Panc1 (cell line): Measurements from ENCODE around the gene DNAAF3. TPM values are rescaled to one million over a fixed set of nuclear protein-coding genes. Genes with fewer than 3 reads are reported as not detected.

Experiments
- ATAC-seq: fragments of 200-7000 bp; cut with Tn5 transposase; 2 replicates; pipeline ENCODE4 v1.9.1; 2020; ENCODE audit warnings: mild to moderate bottlenecking, moderate library complexity
- BruUV-seq: library from RNA; stranded (reverse); fragments of 400-500 nt; replicated peaks from 2 replicates; lab custom pipeline; 2021; lab: Mats Ljungman, UMichigan
- CTCF ChIA-PET: fragments of 300-600 bp; sonication (Branson Sonifier 250); formaldehyde crosslinking; loops from one replicate; lab custom pipeline; 2022; ENCODE audit warnings: antibody characterized with exemption; lab: Charles Lee
- POLR2A ChIA-PET: fragments of 300-600 bp; sonication (Branson Sonifier 250); formaldehyde crosslinking; loops from one replicate; lab custom pipeline; 2022; ENCODE audit warnings: antibody characterized with exemption; lab: Charles Lee
- DNase-seq: peaks from one replicate; pipeline ENCODE4 v3.0.0-alpha.2; 2010; ENCODE audit warnings: low read depth, low spot score
- H3K27ac ChIP-seq: 2 replicates; pipeline ENCODE4 v1.5.1; 2011; ENCODE audit warnings: mild to moderate bottlenecking, low read length, inconsistent platforms
- H3K27me3 ChIP-seq: fragments of 200-500 bp; sonication (Bioruptor generic); 2 replicates; pipeline ENCODE4 v1.6.0; 2014; ENCODE audit warnings: low read length, inconsistent platforms; ENCODE audit not compliant: control insufficient read depth, insufficient read depth
- H3K36me3 ChIP-seq: fragments of 200-500 bp; sonication (Bioruptor generic); 2 replicates; pipeline ENCODE4 v1.5.1; 2014; ENCODE audit warnings: inconsistent platforms, mild to moderate bottlenecking, low read length, moderate library complexity; ENCODE audit not compliant: control insufficient read depth, insufficient read depth
- H3K4me1 ChIP-seq: 2 replicates; pipeline ENCODE4 v1.5.1; 2011; ENCODE audit warnings: inconsistent platforms, mild to moderate bottlenecking, low read length, moderate library complexity; ENCODE audit not compliant: control insufficient read depth, insufficient read depth
- H3K4me3 ChIP-seq, 2 experiments: 2 replicates each; pipeline ENCODE4 v1.5.1; 2011 to 2012; ENCODE audit warnings: low read depth in 2 of 2, low read length in 2 of 2, mild to moderate bottlenecking in 2 of 2, inconsistent platforms in 1 of 2, moderate library complexity in 1 of 2
- H3K9me3 ChIP-seq: fragments of 200-500 bp; sonication (Bioruptor generic); 2 replicates; pipeline ENCODE4 v1.5.1; 2014; ENCODE audit warnings: low read depth, mild to moderate bottlenecking, inconsistent platforms, low read length, moderate library complexity; ENCODE audit not compliant: control insufficient read depth, insufficient read depth
- POLR2AphosphoS5 ChIP-seq: IDR thresholded peaks from 2 replicates; pipeline ENCODE4 v1.6.1; 2012; ENCODE audit warnings: mild to moderate bottlenecking, low read depth, low read length, moderate library complexity
- SIN3A ChIP-seq: IDR thresholded peaks from 2 replicates; pipeline ENCODE4 v1.6.1; 2012; ENCODE audit warnings: low read depth, mild to moderate bottlenecking, low read length, moderate library complexity, borderline replicate concordance; ENCODE audit not compliant: insufficient read depth
- TCF7L2 ChIP-seq: IDR thresholded peaks from 2 replicates; pipeline ENCODE4 v1.6.1; 2011; ENCODE audit warnings: mild to moderate bottlenecking, low read depth, low read length, inconsistent platforms
- in situ Hi-C: cut with HindIII; loops from 2 replicates; pipeline ENCODE4 v1.10.0; 2016; ENCODE audit warnings: low sequenced_read_pairs, low pct_unique_long_range_greater_than_20kb
- intact Hi-C: fragments of 100-400 bp; cut with micrococcal nuclease; formaldehyde crosslinking; loops from one replicate; pipeline ENCODE4 v1.10.0; 2022; ENCODE audit not compliant: unreplicated experiment
- total RNA-seq: library from RNA; stranded (reverse); gene quantifications from one replicate; pipeline ENCODE4 v1.2.1, GENCODE V29; 2021; ENCODE audit not compliant: unreplicated experiment
- TF ChIP-seq, protein P1 (sequence below), 2 experiments: IDR thresholded peaks; 2 replicates each; pipeline ENCODE4 v1.6.1; 2011 to 2012; ENCODE audit warnings: low read depth in 2 of 2, control low read depth in 1 of 2, low read length in 1 of 2, mild to moderate bottlenecking in 1 of 2, moderate library complexity in 1 of 2; ENCODE audit not compliant: insufficient read depth in 1 of 2
- TF ChIP-seq, protein P2 (sequence below): fragments of 450-650 bp; IDR thresholded peaks from 2 replicates; pipeline ENCODE4 v1.5.1; 2017; ENCODE audit warnings: mild to moderate bottlenecking

Gene DNAAF3
- total RNA-seq, 1 experiment from 2014 or later, result 12.4 TPM

DNA sequence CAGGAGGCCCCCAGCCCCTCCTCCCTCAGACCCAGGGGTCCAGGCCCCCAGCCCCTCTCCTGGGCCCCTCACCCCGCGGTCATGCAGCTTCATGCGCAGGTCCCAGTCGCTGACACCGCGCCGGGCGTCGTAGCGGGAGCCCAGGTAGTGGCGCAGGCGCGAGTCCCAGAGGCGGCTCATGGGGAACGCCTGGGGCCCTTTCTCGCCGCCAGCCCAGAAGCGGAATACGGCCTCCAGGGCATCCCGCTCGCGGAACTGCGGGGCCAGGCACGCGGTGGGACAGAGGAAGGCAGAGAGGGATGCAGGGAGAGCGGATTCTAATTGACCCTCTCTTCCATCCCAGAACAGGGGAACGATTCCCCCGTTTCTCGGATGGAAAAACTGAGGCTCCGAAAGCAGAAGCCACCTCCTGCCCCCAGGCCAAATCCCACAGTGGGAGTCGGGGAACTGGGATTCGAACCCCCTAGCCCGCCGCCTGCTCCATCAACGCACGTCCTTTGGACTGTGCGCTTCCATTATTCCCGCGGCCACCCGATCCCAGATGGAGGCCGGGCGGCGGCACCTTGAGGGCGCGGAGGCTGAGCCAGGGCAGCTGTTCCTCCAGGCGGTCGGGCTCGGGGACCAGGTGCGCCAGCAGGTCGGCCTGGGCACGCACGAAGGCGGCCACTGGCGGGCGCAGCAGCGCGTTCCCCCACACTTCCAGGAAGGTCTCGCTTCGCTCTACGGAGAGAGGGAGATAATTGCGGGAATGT is 4.7 kb downstream of the DNAAF3 start:
- Histone ChIP-seq H3K4me3 (no peak overlapping the region), H3K4me1 (peaks cover 10% of the 10 kb centered on the region; the same call in 1 of the 2 replicates), H3K9me3 (no peaks in the 10 kb centered on the region), H3K27me3 (no peaks in the 10 kb centered on the region), H3K27ac (no peak overlapping the region), H3K36me3 (no peaks in the 10 kb centered on the region)
- intact Hi-C loops (no loop called here), in situ Hi-C loops (no loop called here)
- TF ChIP-seq, protein P1, sequence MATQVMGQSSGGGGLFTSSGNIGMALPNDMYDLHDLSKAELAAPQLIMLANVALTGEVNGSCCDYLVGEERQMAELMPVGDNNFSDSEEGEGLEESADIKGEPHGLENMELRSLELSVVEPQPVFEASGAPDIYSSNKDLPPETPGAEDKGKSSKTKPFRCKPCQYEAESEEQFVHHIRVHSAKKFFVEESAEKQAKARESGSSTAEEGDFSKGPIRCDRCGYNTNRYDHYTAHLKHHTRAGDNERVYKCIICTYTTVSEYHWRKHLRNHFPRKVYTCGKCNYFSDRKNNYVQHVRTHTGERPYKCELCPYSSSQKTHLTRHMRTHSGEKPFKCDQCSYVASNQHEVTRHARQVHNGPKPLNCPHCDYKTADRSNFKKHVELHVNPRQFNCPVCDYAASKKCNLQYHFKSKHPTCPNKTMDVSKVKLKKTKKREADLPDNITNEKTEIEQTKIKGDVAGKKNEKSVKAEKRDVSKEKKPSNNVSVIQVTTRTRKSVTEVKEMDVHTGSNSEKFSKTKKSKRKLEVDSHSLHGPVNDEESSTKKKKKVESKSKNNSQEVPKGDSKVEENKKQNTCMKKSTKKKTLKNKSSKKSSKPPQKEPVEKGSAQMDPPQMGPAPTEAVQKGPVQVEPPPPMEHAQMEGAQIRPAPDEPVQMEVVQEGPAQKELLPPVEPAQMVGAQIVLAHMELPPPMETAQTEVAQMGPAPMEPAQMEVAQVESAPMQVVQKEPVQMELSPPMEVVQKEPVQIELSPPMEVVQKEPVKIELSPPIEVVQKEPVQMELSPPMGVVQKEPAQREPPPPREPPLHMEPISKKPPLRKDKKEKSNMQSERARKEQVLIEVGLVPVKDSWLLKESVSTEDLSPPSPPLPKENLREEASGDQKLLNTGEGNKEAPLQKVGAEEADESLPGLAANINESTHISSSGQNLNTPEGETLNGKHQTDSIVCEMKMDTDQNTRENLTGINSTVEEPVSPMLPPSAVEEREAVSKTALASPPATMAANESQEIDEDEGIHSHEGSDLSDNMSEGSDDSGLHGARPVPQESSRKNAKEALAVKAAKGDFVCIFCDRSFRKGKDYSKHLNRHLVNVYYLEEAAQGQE (IDR thresholded peaks at IDR 0.05; ENCODE audit: insufficient read depth in 1 of 2, low read depth in 2 of 2, low read length in 1 of 2), result no peak
- TF ChIP-seq SIN3A (no peak), TCF7L2 (no peak), POLR2AphosphoS5 (no peak)
- TF ChIP-seq, protein P2, sequence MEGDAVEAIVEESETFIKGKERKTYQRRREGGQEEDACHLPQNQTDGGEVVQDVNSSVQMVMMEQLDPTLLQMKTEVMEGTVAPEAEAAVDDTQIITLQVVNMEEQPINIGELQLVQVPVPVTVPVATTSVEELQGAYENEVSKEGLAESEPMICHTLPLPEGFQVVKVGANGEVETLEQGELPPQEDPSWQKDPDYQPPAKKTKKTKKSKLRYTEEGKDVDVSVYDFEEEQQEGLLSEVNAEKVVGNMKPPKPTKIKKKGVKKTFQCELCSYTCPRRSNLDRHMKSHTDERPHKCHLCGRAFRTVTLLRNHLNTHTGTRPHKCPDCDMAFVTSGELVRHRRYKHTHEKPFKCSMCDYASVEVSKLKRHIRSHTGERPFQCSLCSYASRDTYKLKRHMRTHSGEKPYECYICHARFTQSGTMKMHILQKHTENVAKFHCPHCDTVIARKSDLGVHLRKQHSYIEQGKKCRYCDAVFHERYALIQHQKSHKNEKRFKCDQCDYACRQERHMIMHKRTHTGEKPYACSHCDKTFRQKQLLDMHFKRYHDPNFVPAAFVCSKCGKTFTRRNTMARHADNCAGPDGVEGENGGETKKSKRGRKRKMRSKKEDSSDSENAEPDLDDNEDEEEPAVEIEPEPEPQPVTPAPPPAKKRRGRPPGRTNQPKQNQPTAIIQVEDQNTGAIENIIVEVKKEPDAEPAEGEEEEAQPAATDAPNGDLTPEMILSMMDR, result no peak
- DNase-seq (no peak), ATAC-seq (no peak)
- no TSS peak for BruUV-seq
- CTCF ChIA-PET, result interaction anchor here (0.6 kb wide), 1 partner anchor 72 kb away, joined by 4 read pairs; no protein-coding TSS in a partner anchor
- POLR2A ChIA-PET, result no interaction called here

DNA sequence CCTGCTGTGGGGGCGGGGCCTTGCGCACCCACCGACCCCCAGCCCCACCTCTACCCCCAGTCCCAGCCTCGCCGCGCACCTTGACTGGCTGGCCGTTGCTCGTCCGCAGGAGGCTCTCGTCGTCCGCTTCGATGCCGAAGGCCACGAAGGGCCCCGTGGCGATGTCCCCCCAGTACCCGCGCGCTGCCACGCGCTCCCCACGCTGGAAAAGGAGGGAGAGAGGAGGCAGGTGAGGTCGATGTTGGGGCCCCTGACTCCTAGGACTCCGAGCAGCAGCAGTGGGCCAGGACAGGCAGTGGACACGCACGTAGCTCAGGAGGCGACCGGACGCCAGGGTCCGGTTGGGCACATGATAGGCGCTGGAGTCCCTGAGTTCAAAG is 5.4 kb downstream of the DNAAF3 start:
- no peaks in the 10 kb centered on the region for H3K9me3 ChIP-seq
- no peak overlapping the region for H3K27ac ChIP-seq
- intact Hi-C loops (no loop called here), in situ Hi-C loops (no loop called here)
- no TSS peak for BruUV-seq
- DNase-seq, result no peak
- TF ChIP-seq POLR2AphosphoS5 (no peak), SIN3A (no peak), TCF7L2 (no peak)
- TF ChIP-seq, protein P1 (IDR thresholded peaks at IDR 0.05; ENCODE audit: insufficient read depth in 1 of 2, low read depth in 2 of 2, low read length in 1 of 2), result no peak
- TF ChIP-seq, protein P2, result no peak
- no peaks in the 10 kb centered on the region for H3K27me3 ChIP-seq
- peaks cover 10% of the 10 kb centered on the region; the same call in 1 of the 2 replicates for H3K4me1 ChIP-seq
- no peak for ATAC-seq
- ChIA-PET CTCF (interaction anchor here (0.9 to 1.2 kb wide), 4 partner anchors 14 to 40 kb away, joined by 3 to 5 read pairs (median 4); no protein-coding TSS in a partner anchor), POLR2A (interaction anchor here (0.6 kb wide), 2 partner anchors 43 to 316 kb away, joined by 3 to 6 read pairs; no protein-coding TSS in a partner anchor)
- H3K36me3 ChIP-seq, result no peaks in the 10 kb centered on the region
- no peak overlapping the region; a peak in 1 of 4 replicates for H3K4me3 ChIP-seq
